A673 (cell line): ENCODE measurements around the gene PSMA7. TPM values are rescaled to one million over a fixed set of nuclear protein-coding genes. Genes with fewer than 3 reads are reported as not detected.

Source experiments
- BruUV-seq: library from RNA; stranded (reverse); fragments of 400-500 nt; replicated peaks from 2 replicates; lab custom pipeline; 2021; lab: Mats Ljungman, UMichigan
- CTCF ChIA-PET: fragments of 300-600 bp; sonication (Branson Sonifier 250); formaldehyde crosslinking; loops from one replicate; lab custom pipeline; 2022; ENCODE audit warnings: antibody characterized with exemption; lab: Charles Lee
- POLR2A ChIA-PET: fragments of 300-600 bp; sonication (Branson Sonifier 250); formaldehyde crosslinking; loops from one replicate; lab custom pipeline; 2022; ENCODE audit warnings: antibody characterized with exemption; ENCODE audit not compliant: low non-redundant PET; lab: Charles Lee
- DNase-seq: peaks from one replicate; pipeline ENCODE4 v3.0.0-alpha.2; 2015; ENCODE audit warnings: low spot score
- H3K27ac ChIP-seq: fragments of 200-600 bp; sonication (generic); 2 replicates; pipeline ENCODE4 v1.5.1; 2016; ENCODE audit warnings: mixed run types, low read depth, mild to moderate bottlenecking, mixed read lengths, antibody characterized with exemption, low read length; ENCODE audit not compliant: poor library complexity, severe bottlenecking
- H3K27me3 ChIP-seq: fragments of 200-600 bp; sonication (generic); replicated peaks from 2 replicates; pipeline ENCODE4 v1.6.1; 2017; ENCODE audit warnings: mixed run types, low read depth, mild to moderate bottlenecking, mixed read lengths, antibody characterized with exemption, low read length; ENCODE audit not compliant: insufficient read depth, poor library complexity
- H3K36me3 ChIP-seq: fragments of 200-600 bp; sonication (generic); 2 replicates; pipeline ENCODE4 v1.6.1; 2016; ENCODE audit warnings: mixed run types, mild to moderate bottlenecking, mixed read lengths, antibody characterized with exemption, low read length; ENCODE audit not compliant: insufficient read depth, poor library complexity, severe bottlenecking
- H3K4me1 ChIP-seq: fragments of 200-600 bp; sonication (generic); 2 replicates; pipeline ENCODE4 v1.6.1; 2017; ENCODE audit warnings: mixed run types, mild to moderate bottlenecking, mixed read lengths, antibody characterized with exemption, low read length; ENCODE audit not compliant: insufficient read depth, poor library complexity, severe bottlenecking
- H3K4me3 ChIP-seq: fragments of 200-600 bp; sonication (generic); 2 replicates; pipeline ENCODE4 v1.5.1; 2016; ENCODE audit warnings: low read depth, mixed run types, mild to moderate bottlenecking, mixed read lengths, low read length; ENCODE audit not compliant: poor library complexity, severe bottlenecking
- H3K9me3 ChIP-seq: fragments of 200-600 bp; sonication (generic); 2 replicates; pipeline ENCODE4 v1.6.1; 2016; ENCODE audit warnings: mixed run types, low read depth, mild to moderate bottlenecking, mixed read lengths, antibody characterized with exemption, low read length; ENCODE audit not compliant: poor library complexity, severe bottlenecking
- EZH2 ChIP-seq: fragments of 200-600 bp; sonication (generic); IDR thresholded peaks from 2 replicates; pipeline ENCODE4 v1.6.1; 2017; ENCODE audit warnings: borderline replicate concordance, low read depth, mild to moderate bottlenecking, mixed read lengths, antibody characterized with exemption, low read length; ENCODE audit not compliant: poor library complexity, severe bottlenecking
- intact Hi-C: fragments of 100-400 bp; cut with micrococcal nuclease; formaldehyde crosslinking; loops from one replicate; pipeline ENCODE4 v1.10.0; 2022; ENCODE audit not compliant: unreplicated experiment
- total RNA-seq: library from RNA; stranded (reverse); gene quantifications from 2 replicates; pipeline ENCODE4 v1.2.3, GENCODE V29; 2021
- TF ChIP-seq, protein P1 (sequence below): fragments of 300-800, 200-600 bp; sonication (generic); conservative IDR thresholded peaks from 2 replicates; pipeline ENCODE4 v1.5.1; 2017; ENCODE audit warnings: low read depth, mild to moderate bottlenecking, antibody characterized with exemption, low read length, moderate library complexity, mixed read lengths

Gene PSMA7
- total RNA-seq, 1 experiment from 2014 or later: 593 TPM

DNA sequence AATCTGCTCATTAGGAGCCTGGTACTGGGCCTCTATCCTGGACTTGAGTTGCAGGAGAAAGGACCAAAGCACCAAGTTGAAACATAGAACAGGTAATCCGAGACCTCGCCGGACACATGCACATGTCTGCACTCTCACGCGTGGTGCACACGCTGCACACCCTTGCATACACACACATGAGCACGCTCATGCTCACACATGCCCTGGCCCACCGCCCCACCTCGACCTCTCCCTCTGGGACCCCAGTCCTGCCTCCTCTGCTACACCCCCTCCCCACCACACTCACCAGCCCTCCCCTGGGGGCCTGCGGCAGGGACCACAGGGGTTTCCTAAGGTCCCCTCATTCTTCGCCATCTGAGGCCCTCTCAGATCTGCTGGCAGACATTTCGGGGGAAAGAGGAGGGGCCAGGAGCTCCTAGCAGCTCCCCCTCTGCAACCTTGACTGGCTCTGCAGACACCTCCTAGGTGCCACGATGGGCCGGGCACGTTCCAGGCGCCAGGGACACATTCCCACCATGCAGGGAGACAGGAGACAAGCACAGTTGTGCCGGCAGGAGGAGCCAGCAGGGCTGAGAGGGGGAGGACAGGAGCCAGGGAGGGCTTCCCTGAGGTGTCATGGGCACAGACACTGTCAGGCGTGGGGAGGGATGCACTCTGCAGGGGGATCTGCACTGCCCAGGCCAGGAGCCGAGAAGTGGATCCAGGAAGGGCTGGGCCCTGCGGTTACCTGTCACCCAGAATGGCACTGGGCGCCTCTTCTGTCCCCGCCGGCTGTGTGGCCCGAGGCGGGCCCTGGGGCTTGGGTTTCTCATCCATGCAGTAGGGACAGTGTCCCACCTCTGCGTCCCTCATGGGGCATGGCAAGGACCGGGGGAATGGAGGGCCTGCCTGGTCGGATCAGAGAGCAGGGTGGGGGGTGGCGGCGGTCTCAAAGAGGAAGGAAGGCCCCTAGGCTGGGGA lies 46.5 kb downstream of the PSMA7 start:
- intact Hi-C loops: no loop called here

DNA sequence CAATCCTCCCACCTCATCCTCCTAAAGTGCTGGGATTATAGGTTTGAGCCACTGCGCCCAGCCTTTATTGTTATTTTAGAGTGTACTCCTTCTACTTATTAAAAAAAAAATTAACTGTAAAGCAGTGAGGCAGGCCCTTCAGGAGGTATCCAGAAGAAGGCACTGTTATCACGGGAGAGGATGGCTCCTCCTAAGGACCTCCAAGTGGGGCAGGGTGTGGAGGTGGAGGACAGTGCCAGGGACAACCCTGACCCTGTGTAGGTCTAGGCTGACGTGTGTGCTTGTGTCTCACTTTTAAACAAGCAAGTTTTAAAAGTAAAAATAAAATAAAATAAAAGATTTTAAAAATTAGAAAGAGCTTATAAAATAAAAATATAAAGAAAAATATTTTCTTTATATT lies 53.8 kb downstream of the PSMA7 start:
- POLR2A ChIA-PET: no interaction called here
- Histone ChIP-seq H3K27ac (no peak overlapping the region), H3K4me3 (no peak overlapping the region), H3K9me3 (no peaks in the 10 kb centered on the region), H3K4me1 (no peaks in the 10 kb centered on the region), H3K36me3 (no peaks in the 10 kb centered on the region), H3K27me3 (peaks cover 9% of the 10 kb centered on the region)
- TF ChIP-seq, protein P1, sequence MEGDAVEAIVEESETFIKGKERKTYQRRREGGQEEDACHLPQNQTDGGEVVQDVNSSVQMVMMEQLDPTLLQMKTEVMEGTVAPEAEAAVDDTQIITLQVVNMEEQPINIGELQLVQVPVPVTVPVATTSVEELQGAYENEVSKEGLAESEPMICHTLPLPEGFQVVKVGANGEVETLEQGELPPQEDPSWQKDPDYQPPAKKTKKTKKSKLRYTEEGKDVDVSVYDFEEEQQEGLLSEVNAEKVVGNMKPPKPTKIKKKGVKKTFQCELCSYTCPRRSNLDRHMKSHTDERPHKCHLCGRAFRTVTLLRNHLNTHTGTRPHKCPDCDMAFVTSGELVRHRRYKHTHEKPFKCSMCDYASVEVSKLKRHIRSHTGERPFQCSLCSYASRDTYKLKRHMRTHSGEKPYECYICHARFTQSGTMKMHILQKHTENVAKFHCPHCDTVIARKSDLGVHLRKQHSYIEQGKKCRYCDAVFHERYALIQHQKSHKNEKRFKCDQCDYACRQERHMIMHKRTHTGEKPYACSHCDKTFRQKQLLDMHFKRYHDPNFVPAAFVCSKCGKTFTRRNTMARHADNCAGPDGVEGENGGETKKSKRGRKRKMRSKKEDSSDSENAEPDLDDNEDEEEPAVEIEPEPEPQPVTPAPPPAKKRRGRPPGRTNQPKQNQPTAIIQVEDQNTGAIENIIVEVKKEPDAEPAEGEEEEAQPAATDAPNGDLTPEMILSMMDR: no peak
- no peak for TF ChIP-seq EZH2
- CTCF ChIA-PET: no interaction called here
- DNase-seq: no peak
- BruUV-seq: no TSS peak
- intact Hi-C loops: no loop called here

More for the DNA sequence above, 46.5 kb downstream of the PSMA7 start:
- no TSS peak for BruUV-seq
- ChIA-PET CTCF (no interaction called here), POLR2A (no interaction called here)
- Histone ChIP-seq H3K9me3 (peaks cover 9% of the 10 kb centered on the region), H3K36me3 (no peaks in the 10 kb centered on the region), H3K4me1 (no peaks in the 10 kb centered on the region), H3K27ac (no peak overlapping the region), H3K4me3 (no peak overlapping the region), H3K27me3 (peaks cover 5% of the 10 kb centered on the region)
- DNase-seq: no peak
- TF ChIP-seq, protein P1: no peak
- no peak for TF ChIP-seq EZH2

DNA sequence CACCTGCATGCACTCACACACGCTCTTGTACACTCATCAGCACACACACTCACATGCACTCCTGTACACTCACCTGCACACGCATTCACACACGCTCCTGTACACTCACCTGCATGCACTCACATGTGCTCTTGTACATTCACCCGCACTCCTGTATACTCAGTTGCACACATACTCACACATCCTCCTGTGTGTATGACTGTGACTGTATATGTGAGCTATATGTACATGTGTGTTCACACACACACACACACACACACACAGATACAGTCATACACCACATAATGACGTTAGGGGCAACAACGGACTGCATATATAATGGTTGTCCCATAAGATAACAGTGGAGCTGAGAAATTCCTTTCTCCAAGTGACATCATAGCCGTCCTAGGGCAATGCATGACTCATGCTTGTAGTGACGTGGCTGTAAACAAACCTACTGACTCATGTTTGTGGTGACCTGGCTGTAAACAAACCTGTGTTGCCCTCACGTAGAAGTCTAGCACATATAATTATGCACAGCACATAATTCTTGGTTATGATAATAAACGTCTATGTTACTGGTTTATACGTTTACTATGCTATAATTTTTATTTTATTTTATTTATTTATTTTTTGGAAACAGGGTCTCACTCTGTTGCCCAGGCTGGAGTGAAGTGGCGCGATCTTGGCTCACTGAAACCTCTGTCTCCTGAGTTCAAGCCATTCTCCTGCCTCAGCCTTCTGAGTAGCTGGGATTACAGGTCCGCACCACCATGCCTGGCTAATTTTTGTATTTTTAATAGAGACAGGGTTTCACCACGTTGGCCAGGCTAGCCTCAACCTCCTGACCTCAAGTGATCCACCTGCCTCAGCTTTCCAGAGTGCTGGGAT lies 54.7 kb downstream of the PSMA7 start:
- peak; percentile 45 for DNase-seq
- Histone ChIP-seq H3K4me3 (no peak overlapping the region), H3K4me1 (no peaks in the 10 kb centered on the region), H3K27ac (no peak overlapping the region), H3K36me3 (no peaks in the 10 kb centered on the region), H3K9me3 (no peaks in the 10 kb centered on the region), H3K27me3 (peaks cover 9% of the 10 kb centered on the region)
- BruUV-seq: no TSS peak
- intact Hi-C loops: no loop called here
- TF ChIP-seq, protein P1: no peak
- TF ChIP-seq EZH2: no peak
- POLR2A ChIA-PET: no interaction called here
- CTCF ChIA-PET: no interaction called here
